Neural progenitor cell (in vitro differentiated cells): Measurements from ENCODE around the gene NLGN4X.

Experiments used
- EZH2 ChIP-seq: fragments of 200-600 bp; sonication (generic); IDR thresholded peaks from 2 replicates; pipeline ENCODE4 v1.6.1; 2017; ENCODE audit warnings: antibody characterized with exemption, mild to moderate bottlenecking, moderate library complexity
- TF ChIP-seq, protein P1 (sequence below): fragments of 200-600 bp; sonication (generic); IDR thresholded peaks from 2 replicates; pipeline ENCODE4 v1.5.1; 2017; ENCODE audit warnings: antibody characterized with exemption, mild to moderate bottlenecking

DNA sequence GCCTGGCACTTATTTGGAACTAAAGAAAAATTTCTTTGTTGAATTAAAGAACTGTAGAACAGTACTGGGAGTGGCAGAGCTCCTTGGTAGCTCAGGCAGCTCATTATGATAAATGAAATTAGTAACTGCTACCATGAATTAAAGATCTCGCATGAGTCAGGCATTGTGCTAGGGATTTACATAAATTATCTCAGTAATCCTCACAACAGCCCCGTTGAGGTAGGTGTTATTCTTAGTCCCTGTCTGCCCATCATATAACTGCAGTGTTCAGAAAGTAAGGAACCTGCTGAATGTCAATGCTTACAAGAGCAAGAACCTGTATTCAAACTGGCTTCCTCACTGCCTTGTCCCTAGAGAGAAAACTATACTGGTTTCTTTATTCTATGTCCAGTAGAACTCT is 108.3 kb downstream of the NLGN4X start:
- no peak for TF ChIP-seq EZH2
- TF ChIP-seq, protein P1, sequence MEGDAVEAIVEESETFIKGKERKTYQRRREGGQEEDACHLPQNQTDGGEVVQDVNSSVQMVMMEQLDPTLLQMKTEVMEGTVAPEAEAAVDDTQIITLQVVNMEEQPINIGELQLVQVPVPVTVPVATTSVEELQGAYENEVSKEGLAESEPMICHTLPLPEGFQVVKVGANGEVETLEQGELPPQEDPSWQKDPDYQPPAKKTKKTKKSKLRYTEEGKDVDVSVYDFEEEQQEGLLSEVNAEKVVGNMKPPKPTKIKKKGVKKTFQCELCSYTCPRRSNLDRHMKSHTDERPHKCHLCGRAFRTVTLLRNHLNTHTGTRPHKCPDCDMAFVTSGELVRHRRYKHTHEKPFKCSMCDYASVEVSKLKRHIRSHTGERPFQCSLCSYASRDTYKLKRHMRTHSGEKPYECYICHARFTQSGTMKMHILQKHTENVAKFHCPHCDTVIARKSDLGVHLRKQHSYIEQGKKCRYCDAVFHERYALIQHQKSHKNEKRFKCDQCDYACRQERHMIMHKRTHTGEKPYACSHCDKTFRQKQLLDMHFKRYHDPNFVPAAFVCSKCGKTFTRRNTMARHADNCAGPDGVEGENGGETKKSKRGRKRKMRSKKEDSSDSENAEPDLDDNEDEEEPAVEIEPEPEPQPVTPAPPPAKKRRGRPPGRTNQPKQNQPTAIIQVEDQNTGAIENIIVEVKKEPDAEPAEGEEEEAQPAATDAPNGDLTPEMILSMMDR: no peak
